BLaER1 treated with 17β-estradiol and CSF1 and Interleukin-3, amounts not matched to agents 10 nM and 100 nM (cell line): Measurements from ENCODE around the gene SIX6.
"Not testable (repeated sequence)": the region's sequence is repeated elsewhere in the genome, so short reads cannot be mapped to it uniquely, and the experiment has no call there.

Experiments
- H3K27ac ChIP-seq, 11 experiments: shearing (Covaris generic); formaldehyde crosslinking; 2 replicates each; pipeline ENCODE4 v1.8.1; 2022
- H3K27me3 ChIP-seq, 11 experiments: shearing (Covaris generic); formaldehyde crosslinking; 2 replicates each; pipeline ENCODE4 v1.8.1; 2022
- H3K36me3 ChIP-seq, 11 experiments: shearing (Covaris generic); formaldehyde crosslinking; 2 replicates each; pipeline ENCODE4 v1.8.1; 2022
- H3K4me1 ChIP-seq, 10 experiments: shearing (Covaris generic); formaldehyde crosslinking; 2 replicates each; pipeline ENCODE4 v1.8.1; 2022
- H3K4me2 ChIP-seq, 11 experiments: shearing (Covaris generic); formaldehyde crosslinking; 2 replicates each; pipeline ENCODE4 v1.8.1; 2022
- H3K4me3 ChIP-seq, 10 experiments: shearing (Covaris generic); formaldehyde crosslinking; 2 replicates each; pipeline ENCODE4 v1.8.1; 2022
- H3K9ac ChIP-seq, 11 experiments: shearing (Covaris generic); formaldehyde crosslinking; 2 replicates each; pipeline ENCODE4 v1.8.1; 2022
- H3K9me3 ChIP-seq, 11 experiments: shearing (Covaris generic); formaldehyde crosslinking; replicated peaks in 1 of 11; 2 replicates each; pipeline ENCODE4 v1.8.1; 2022
- H4K20me1 ChIP-seq, 11 experiments: shearing (Covaris generic); formaldehyde crosslinking; 2 replicates each; pipeline ENCODE4 v1.8.1; 2022
- Cebpa-rat ChIP-seq, 11 experiments: shearing (Covaris generic); IDR thresholded peaks; 2 replicates each; pipeline ENCODE4 v1.8.1; 2022

Gene SIX6

GRCh38 chr14:60508707-60509437 lies at the start of gene SIX6:
TSS of gene SIX6 (plus strand) at chr14:60509146. CDS start at chr14:60509399, 253 bp downstream.
- H3K4me1 ChIP-seq = peaks cover 0 to 6% (median 0%) of the 10 kb centered on the region in 10 experiments; a peak in 5 of 20 replicates
- H3K27me3 ChIP-seq = peaks cover 0 to 16% (median 3%) of the 10 kb centered on the region in 11 experiments; a peak in 5 of 22 replicates
- no peak within 1 kb of the TSS for H3K27ac ChIP-seq
- H4K20me1 ChIP-seq = no peaks in the 10 kb centered on the region
- H3K4me3 ChIP-seq = no peak within 1 kb of the TSS
- no peak within 1 kb of the TSS for H3K9ac ChIP-seq
- H3K36me3 ChIP-seq = no peaks in the 10 kb centered on the region
- no peak for TF ChIP-seq Cebpa-rat (IDR thresholded peaks at IDR 0.05)
- H3K9me3 ChIP-seq = peaks cover 47 to 57% (median 55%) of the 10 kb centered on the region in 11 experiments
- H3K4me2 ChIP-seq = no peak within 1 kb of the TSS

GRCh38 chr14:60480248-60480647 lies 28.7 kb upstream of the SIX6 start:
- not testable (repeated sequence) for H4K20me1 ChIP-seq, H3K9ac ChIP-seq, H3K27me3 ChIP-seq, H3K36me3 ChIP-seq, H3K4me1 ChIP-seq, H3K4me3 ChIP-seq, H3K27ac ChIP-seq, H3K4me2 ChIP-seq
- H3K9me3 ChIP-seq = peaks cover 11 to 15% (median 13%) of the 10 kb centered on the region in 11 experiments; a peak in 21 of 22 replicates

GRCh38 chr14:60482743-60483142 lies 26.2 kb upstream of the SIX6 start:
- H3K9me3 ChIP-seq = peaks cover 13 to 24% (median 21%) of the 10 kb centered on the region in 11 experiments; a peak in 21 of 22 replicates
- no peak overlapping the region for H3K9ac ChIP-seq
- no peak overlapping the region for H3K4me2 ChIP-seq
- H3K27me3 ChIP-seq = no peaks in the 10 kb centered on the region
- no peak overlapping the region for H3K4me3 ChIP-seq
- no peaks in the 10 kb centered on the region for H3K36me3 ChIP-seq
- no peak for TF ChIP-seq Cebpa-rat (IDR thresholded peaks at IDR 0.05)
- no peak overlapping the region for H3K27ac ChIP-seq
- H4K20me1 ChIP-seq = no peaks in the 10 kb centered on the region
- H3K4me1 ChIP-seq = no peaks in the 10 kb centered on the region

GRCh38 chr14:60485057-60485597 lies 23.8 kb upstream of the SIX6 start:
- no peak overlapping the region for H3K4me3 ChIP-seq
- no peaks in the 10 kb centered on the region for H3K27me3 ChIP-seq
- H4K20me1 ChIP-seq = no peaks in the 10 kb centered on the region
- no peak overlapping the region for H3K4me2 ChIP-seq
- no peak for TF ChIP-seq Cebpa-rat (IDR thresholded peaks at IDR 0.05)
- H3K9ac ChIP-seq = no peak overlapping the region
- H3K9me3 ChIP-seq = peaks cover 10 to 20% (median 18%) of the 10 kb centered on the region in 11 experiments; a peak in 21 of 22 replicates
- no peak overlapping the region for H3K27ac ChIP-seq
- H3K36me3 ChIP-seq = no peaks in the 10 kb centered on the region
- H3K4me1 ChIP-seq = no peaks in the 10 kb centered on the region

- no peak within 1 kb of the TSS for H3K4me3 ChIP-seq
- H3K27me3 ChIP-seq = no peaks in the 10 kb centered on the region
- H3K9me3 ChIP-seq = peaks cover 4 to 14% (median 12%) of the 10 kb centered on the region in 11 experiments; a peak in 19 of 22 replicates
- H4K20me1 ChIP-seq = no peaks in the 10 kb centered on the region
- no peak within 1 kb of the TSS for H3K27ac ChIP-seq
- TF ChIP-seq Cebpa-rat (IDR thresholded peaks at IDR 0.05) = no peak
- H3K36me3 ChIP-seq = no peaks in the 10 kb centered on the region
- H3K4me1 ChIP-seq = no peaks in the 10 kb centered on the region
- H3K9ac ChIP-seq = no peak within 1 kb of the TSS
- H3K4me2 ChIP-seq = no peak within 1 kb of the TSS
Measured at GRCh38 chr14:60485598-60486251, 23.2 kb upstream of the SIX6 start, which contains the start of gene C14orf39. TSS of gene C14orf39 (minus strand) at chr14:60486063. CDS start at chr14:60485078, 985 bp downstream.

- H3K27me3 ChIP-seq = no peaks in the 10 kb centered on the region
- no peak overlapping the region for H3K9ac ChIP-seq
- no peak overlapping the region for H3K27ac ChIP-seq
- no peak overlapping the region for H3K4me3 ChIP-seq
- no peaks in the 10 kb centered on the region for H4K20me1 ChIP-seq
- no peaks in the 10 kb centered on the region for H3K4me1 ChIP-seq
- peaks cover 3 to 13% (median 12%) of the 10 kb centered on the region in 11 experiments; a peak in 16 of 22 replicates for H3K9me3 ChIP-seq
- H3K36me3 ChIP-seq = no peaks in the 10 kb centered on the region
- H3K4me2 ChIP-seq = no peak overlapping the region
- TF ChIP-seq Cebpa-rat (IDR thresholded peaks at IDR 0.05) = no peak
Measured at GRCh38 chr14:60487211-60487610, 21.7 kb upstream of the SIX6 start.

- Histone ChIP-seq H3K4me2 (no peak overlapping the region), H3K9ac (no peak overlapping the region), H3K27ac (no peak overlapping the region), H3K9me3 (peaks cover 3 to 13% (median 12%) of the 10 kb centered on the region in 11 experiments; a peak in 16 of 22 replicates), H3K27me3 (no peaks in the 10 kb centered on the region), H3K4me1 (no peaks in the 10 kb centered on the region), H3K4me3 (no peak overlapping the region), H3K36me3 (no peaks in the 10 kb centered on the region), H4K20me1 (no peaks in the 10 kb centered on the region)
- TF ChIP-seq Cebpa-rat (IDR thresholded peaks at IDR 0.05) = no peak
Measured at GRCh38 chr14:60488175-60488574, 20.8 kb upstream of the SIX6 start.

GRCh38 chr14:60490270-60490669 lies 18.7 kb upstream of the SIX6 start:
- Histone ChIP-seq H3K4me3 (no peak overlapping the region), H3K4me2 (no peak overlapping the region), H3K36me3 (no peaks in the 10 kb centered on the region), H3K9ac (no peak overlapping the region), H3K27ac (no peak overlapping the region), H3K4me1 (no peaks in the 10 kb centered on the region), H3K9me3 (peaks cover 0 to 9% (median 8%) of the 10 kb centered on the region in 11 experiments; a peak in 16 of 22 replicates), H3K27me3 (no peaks in the 10 kb centered on the region), H4K20me1 (no peaks in the 10 kb centered on the region)
- no peak for TF ChIP-seq Cebpa-rat (IDR thresholded peaks at IDR 0.05)

- TF ChIP-seq Cebpa-rat (IDR thresholded peaks at IDR 0.05) = no peak
- Histone ChIP-seq H3K27ac (no peak overlapping the region), H3K36me3 (no peaks in the 10 kb centered on the region), H3K4me3 (no peak overlapping the region), H3K4me1 (no peaks in the 10 kb centered on the region), H4K20me1 (no peaks in the 10 kb centered on the region), H3K27me3 (no peaks in the 10 kb centered on the region), H3K9me3 (no peaks in the 10 kb centered on the region), H3K4me2 (no peak overlapping the region), H3K9ac (no peak overlapping the region)
Measured at GRCh38 chr14:60495946-60496345, 13.0 kb upstream of the SIX6 start.
